ENCODE results near the gene CYP24A1. TPM values are rescaled to one million over a fixed set of nuclear protein-coding genes. Genes with fewer than 3 reads are reported as not detected.

Gene CYP24A1
- total and polyA plus RNA-seq, 2 of the 8 experiments (the other 6 are each of a cell fraction or from before 2014, with no cell fraction given): not detected

GRCh38 chr20:54215157-54215789, 41.5 kb upstream of the CYP24A1 start:
- Histone ChIP-seq H3K56ac (replicated peaks; ENCODE audit: insufficient read length, low read depth, low read length) (no peak overlapping the region), H4K20me1 (replicated peaks in 1 of 2; ENCODE audit: control insufficient read depth in 1 of 2, insufficient read depth in 2 of 2, low read length in 2 of 2) (peaks cover 0 to 11% of the 10 kb centered on the region in 2 experiments), H2BK12ac (ENCODE audit: low read depth, low read length) (no peak overlapping the region), H2AFZ (ENCODE audit: low read length) (no peak overlapping the region), H2BK15ac (ENCODE audit: low read length) (no peak overlapping the region), H3K4me3 (ENCODE audit: extremely low read depth in 1 of 4, insufficient read depth in 2 of 4, low read depth in 3 of 4, low read length in 4 of 4) (no peak overlapping the region), H4K8ac (ENCODE audit: extremely low read depth, insufficient read depth, low read length) (no peak overlapping the region), H2BK5ac (ENCODE audit: low read depth, low read length) (no peak overlapping the region), H4K5ac (ENCODE audit: insufficient read length, low read depth, low read length) (no peak overlapping the region), H3K4ac (replicated peaks; ENCODE audit: insufficient read length, low read depth, low read length) (no peak overlapping the region), H2BK120ac (replicated peaks; ENCODE audit: low read depth, low read length) (no peak overlapping the region), H3K79me2 (ENCODE audit: control insufficient read depth in 1 of 2, insufficient read depth in 2 of 2, low read length in 2 of 2) (peaks cover 7 to 59% of the 10 kb centered on the region in 2 experiments; a peak in 3 of 4 replicates), H3K23me2 (ENCODE audit: low read depth, low read length) (no peaks in the 10 kb centered on the region), H3K79me1 (ENCODE audit: low read depth, low read length) (peaks cover 3% of the 10 kb centered on the region), H3K36me3 (ENCODE audit: control insufficient read depth in 2 of 4, insufficient read depth in 4 of 4, low read length in 3 of 4) (peaks cover 3 to 46% (median 17%) of the 10 kb centered on the region in 4 experiments), H3K4me2 (ENCODE audit: insufficient read depth in 1 of 2, low read depth in 2 of 2, low read length in 2 of 2) (no peak overlapping the region), H3K27me3 (replicated peaks in 1 of 4; ENCODE audit: control insufficient read depth in 3 of 4, extremely low read depth in 1 of 4, insufficient read depth in 3 of 4, low read length in 3 of 4) (no peaks in the 10 kb centered on the region), H2AK5ac (ENCODE audit: low read depth, low read length) (no peak overlapping the region), H3K4me1 (replicated peaks in 1 of 4; ENCODE audit: control insufficient read depth in 3 of 4, insufficient read depth in 4 of 4, low read length in 3 of 4) (peaks cover 0 to 2% (median 0%) of the 10 kb centered on the region in 4 experiments; a peak in 1 of 7 replicates), H3K9ac (replicated peaks in 1 of 4; ENCODE audit: extremely low read depth in 1 of 4, low read depth in 3 of 4, low read length in 3 of 4) (no peak overlapping the region), H4K91ac (replicated peaks; ENCODE audit: insufficient read length, low read length) (no peak overlapping the region), H3K18ac (ENCODE audit: extremely low read depth, low read length) (no peak overlapping the region), H3K9me3 (ENCODE audit: insufficient read depth in 2 of 2, low read depth in 1 of 2, low read length in 1 of 2) (no peaks in the 10 kb centered on the region), H3K14ac (ENCODE audit: insufficient read length) (no peak overlapping the region), H2BK20ac (ENCODE audit: low read length) (no peak overlapping the region), H3K27ac (ENCODE audit: low read depth, low read length) (no peak overlapping the region), H3K23ac (ENCODE audit: insufficient read length) (no peak overlapping the region)
- WGBS, 2 experiments (ENCODE audit: extremely low coverage in 1 of 2, insufficient coverage in 1 of 2, insufficient read length in 1 of 2, insufficient replicate concordance in 2 of 2, low coverage in 1 of 2, low lambda C conversion rate in 2 of 2, missing lambda C conversion rate in 1 of 2): 97% methylated on average over 3 of the region's 3 CpGs; no CpG with 5 or more reads in 1 of the 2 experiments
- no peak for FAIRE-seq
- no peak for TF ChIP-seq BCL11A (IDR thresholded peaks at IDR 0.05; ENCODE audit: low read depth in 2 of 2, low read length in 2 of 2)
- TF ChIP-seq EZH2 (IDR thresholded peaks at IDR 0.05; ENCODE audit: low read depth, low read length, severe bottlenecking): no peak
- no peak for TF ChIP-seq SP2 (IDR thresholded peaks at IDR 0.05; ENCODE audit: low read length)
- TF ChIP-seq POLR2AphosphoS5 (IDR thresholded peaks at IDR 0.05; ENCODE audit: low read depth, low read length): no peak
- TF ChIP-seq TCF12 (IDR thresholded peaks at IDR 0.05; ENCODE audit: low read depth, low read length): no peak
- TF ChIP-seq EGR1 (IDR thresholded peaks at IDR 0.05; ENCODE audit: borderline replicate concordance, low read depth, low read length): no peak
- no peak for TF ChIP-seq GTF2F1 (IDR thresholded peaks at IDR 0.05; ENCODE audit: borderline replicate concordance, low read depth, low read length)
- TF ChIP-seq CEBPB (IDR thresholded peaks at IDR 0.05; ENCODE audit: low read depth, low read length): no peak
- TF ChIP-seq CBX5 (IDR thresholded peaks at IDR 0.05; ENCODE audit: low read depth, low read length): no peak
- DNase-seq (ENCODE audit: low read depth in 1 of 2, low spot score in 2 of 2): no peak
- ChIA-PET CTCF (ENCODE audit: partially characterized antibody) (interaction anchor here (1.0 to 3.1 kb wide), 4 partner anchors 10 to 110 kb away, joined by 6 to 15 read pairs (median 10); no protein-coding TSS in a partner anchor), POLR2A (ENCODE audit: partially characterized antibody) (interaction anchor here (1.1 kb wide), 1 partner anchor 9 kb away, joined by 3 read pairs; no protein-coding TSS in a partner anchor)
